Measurements from ENCODE around the gene WDCP.

WDCP gene

GRCh38 chr2:23988371-23988770, 58.8 kb downstream of the WDCP start:
- no peak for DNase-seq

All from right forelimb (tissue), 1 donor.